HG03060 (cell line): ENCODE results near the gene MCOLN1.
"Not testable (repeated sequence)": the region's sequence is repeated elsewhere in the genome, so short reads cannot be mapped to it uniquely, and the experiment has no call there.

Experiments
- ATAC-seq: cut with Tn5 transposase; IDR thresholded peaks from one replicate; pipeline ENCODE4 v1.9.1; 2021; ENCODE audit warnings: low read depth, moderate number of reproducible peaks; ENCODE audit not compliant: unreplicated experiment

MCOLN1 gene

DNA sequence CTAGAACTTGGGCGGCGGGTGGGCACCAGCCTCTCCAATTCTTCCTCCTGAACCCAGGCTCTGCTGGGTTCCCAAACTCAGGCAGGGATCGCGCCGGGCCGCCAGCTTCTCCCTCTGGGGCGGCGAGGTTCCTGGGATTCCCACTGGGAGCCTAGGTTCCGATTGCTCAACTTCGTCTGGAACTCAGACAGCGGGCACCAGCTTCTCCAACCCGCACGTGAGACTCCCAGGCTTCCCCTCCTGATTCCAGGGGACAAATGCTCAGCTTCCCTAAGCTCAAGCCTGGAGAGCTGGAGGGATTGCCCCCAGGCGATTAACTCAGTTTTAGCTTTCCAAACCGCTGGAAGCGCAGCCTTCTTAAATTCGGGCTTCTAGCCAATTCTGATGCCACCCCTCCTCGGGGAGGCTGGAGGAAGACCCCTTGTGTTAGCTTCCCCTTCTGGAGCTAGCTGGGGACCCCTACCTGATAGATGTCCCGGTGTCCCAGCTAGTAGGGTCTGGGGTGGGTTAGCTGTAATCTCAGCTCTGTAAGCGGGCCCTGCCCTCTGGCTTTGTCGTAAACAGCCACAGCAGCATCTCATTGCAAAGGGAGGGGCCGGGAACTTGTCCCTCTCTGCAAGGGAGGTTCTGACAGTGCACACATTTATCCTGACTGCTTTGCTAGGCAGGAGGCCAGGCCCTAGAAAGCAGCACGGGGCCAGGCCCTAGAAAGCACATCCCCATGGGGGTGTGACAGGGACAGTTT lies 671 bp downstream of the MCOLN1 start:
- ATAC-seq: no peak

DNA sequence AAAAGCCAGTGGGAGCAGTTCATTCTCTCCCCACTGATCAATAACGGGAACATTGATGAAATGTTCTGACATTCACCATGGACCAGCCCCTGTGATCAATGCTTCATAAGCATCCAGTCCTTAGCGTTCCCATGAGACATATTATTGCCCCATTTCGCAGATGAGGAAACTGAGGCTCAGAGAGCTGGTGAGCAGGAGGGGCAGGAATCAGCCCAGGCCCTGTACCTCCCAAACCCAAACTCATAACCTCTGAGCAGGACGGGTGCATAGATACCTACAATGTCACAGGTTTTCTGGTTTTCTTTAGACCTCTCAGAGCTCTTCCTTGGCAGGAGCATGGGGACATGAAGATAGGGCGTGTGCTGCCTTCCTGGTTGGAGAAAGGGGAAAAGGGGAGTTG lies 2.1 kb downstream of the MCOLN1 start:
- ATAC-seq: no peak

DNA sequence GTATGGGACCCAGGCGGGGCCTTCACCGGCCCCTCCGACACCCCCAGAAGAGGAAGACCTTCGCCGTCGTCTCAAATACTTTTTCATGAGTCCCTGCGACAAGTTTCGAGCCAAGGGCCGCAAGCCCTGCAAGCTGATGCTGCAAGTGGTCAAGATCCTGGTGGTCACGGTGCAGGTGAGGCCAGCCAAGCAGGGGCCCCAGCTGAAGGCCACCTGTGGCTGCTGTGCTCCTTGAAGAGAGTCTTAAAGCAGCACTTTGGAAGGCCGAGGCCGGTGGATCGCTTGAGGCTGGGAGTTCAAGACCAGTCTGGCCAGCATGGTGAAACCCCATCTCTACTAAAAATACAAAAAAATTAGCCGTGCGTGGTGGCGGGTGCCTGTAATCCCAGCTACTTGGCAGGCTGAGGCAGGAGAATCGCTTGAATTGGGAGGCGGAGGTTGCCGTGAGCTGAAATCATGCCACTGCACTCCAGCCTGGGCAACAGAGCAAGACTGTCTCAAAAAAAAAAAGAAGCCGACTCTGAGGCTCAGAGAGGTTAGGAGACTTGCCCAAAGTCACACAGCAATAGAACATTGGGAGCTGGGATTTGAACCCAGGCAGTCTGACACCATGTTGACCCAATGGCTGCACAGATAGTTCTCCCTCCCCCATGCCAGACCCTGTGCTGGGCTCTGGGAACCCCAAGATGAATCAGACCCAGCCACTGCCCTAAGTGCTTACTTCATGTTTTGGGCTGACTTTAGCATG lies 2.7 kb downstream of the MCOLN1 start:
- ATAC-seq: no peak

DNA sequence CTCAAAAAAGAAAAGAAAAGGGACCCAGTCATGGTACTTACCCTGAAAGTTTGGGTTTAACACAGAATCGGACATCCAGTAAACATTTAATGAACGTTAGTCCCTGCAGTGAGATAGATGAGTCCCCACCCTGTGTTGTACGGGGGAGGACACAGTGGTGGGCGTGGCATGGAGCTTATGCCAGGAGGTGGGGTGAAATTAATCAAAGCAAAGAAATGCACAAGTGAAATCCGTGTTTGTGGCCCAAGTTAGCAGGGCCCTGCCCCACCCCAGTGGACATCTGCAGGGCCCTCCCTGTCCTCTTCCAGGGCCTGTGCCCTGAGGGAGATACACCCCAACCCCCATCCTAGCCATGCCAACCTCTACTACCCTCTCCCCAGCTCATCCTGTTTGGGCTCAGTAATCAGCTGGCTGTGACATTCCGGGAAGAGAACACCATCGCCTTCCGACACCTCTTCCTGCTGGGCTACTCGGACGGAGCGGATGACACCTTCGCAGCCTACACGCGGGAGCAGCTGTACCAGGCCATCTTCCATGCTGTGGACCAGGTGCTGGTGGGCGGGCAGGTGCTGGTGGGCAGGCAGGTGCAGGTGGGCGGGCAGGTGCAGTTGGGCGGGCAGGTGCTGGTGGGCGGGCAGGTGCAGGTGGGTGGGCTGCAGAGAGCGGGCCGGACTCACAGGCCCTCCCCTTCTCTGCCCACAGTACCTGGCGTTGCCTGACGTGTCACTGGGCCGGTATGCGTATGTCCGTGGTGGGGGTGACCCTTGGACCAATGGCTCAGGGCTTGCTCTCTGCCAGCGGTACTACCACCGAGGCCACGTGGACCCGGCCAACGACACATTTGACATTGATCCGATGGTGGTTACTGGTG lies 3.9 kb downstream of the MCOLN1 start:
- ATAC-seq: no peak

DNA sequence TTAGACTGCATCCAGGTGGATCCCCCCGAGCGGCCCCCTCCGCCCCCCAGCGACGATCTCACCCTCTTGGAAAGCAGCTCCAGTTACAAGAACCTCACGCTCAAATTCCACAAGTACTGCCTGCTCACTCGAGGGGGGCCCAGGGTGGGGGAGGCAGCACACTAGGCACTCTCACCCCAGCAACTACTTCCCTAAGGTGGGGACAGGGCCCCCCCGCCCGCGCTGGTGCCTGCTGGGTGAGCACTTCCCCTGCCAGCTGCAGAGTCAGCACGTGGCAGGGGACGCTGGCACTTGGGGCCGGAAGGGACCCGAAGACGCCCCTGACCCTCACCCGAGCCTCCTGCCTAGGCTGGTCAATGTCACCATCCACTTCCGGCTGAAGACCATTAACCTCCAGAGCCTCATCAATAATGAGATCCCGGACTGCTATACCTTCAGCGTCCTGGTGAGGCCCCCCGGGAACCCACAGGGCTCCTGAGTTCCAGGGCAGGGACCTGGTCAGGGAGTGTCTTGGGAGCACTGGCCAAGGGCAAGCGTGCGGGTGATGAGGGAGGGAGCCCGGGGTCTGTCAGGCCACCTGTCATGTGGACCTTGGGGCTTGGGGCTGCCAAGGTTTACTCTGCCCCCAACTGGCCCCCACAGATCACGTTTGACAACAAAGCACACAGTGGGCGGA lies 5.2 kb downstream of the MCOLN1 start:
- no peak for ATAC-seq

DNA sequence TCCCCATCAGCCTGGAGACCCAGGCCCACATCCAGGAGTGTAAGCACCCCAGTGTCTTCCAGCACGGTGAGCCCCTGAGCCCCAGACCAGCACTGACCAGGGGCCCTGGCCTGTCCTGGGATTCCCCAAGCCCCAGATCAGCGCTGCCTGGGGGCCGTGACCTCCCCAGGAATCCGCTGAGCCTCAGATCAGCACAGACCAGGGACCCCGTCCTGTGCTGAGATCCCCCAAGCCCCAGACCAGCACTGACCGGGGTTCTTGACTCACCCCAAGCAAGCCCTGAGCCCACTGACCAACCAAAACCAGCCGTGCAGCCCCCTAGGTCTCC lies 5.7 kb downstream of the MCOLN1 start:
- no peak for ATAC-seq

DNA sequence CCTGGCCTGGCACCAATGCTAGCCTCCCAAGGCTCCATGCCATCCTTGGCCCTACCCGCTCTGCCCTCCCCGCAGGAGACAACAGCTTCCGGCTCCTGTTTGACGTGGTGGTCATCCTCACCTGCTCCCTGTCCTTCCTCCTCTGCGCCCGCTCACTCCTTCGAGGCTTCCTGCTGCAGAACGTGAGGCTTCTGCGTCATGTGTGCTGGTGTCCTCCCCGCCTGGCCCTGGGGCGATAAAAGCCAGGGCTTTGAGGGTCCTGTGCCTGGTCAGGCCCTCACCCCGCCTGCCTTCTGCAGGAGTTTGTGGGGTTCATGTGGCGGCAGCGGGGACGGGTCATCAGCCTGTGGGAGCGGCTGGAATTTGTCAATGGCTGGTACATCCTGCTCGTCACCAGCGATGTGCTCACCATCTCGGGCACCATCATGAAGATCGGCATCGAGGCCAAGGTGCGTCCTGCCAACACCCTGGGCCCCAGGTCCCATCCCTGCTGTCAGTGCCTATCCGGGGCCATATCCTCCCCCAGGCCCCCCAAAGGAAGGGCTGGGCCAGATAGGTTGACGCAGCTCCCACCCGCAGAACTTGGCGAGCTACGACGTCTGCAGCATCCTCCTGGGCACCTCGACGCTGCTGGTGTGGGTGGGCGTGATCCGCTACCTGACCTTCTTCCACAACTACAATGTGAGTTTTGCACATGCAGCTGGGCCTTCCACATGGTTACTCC lies 6.3 kb downstream of the MCOLN1 start:
- no peak for ATAC-seq

DNA sequence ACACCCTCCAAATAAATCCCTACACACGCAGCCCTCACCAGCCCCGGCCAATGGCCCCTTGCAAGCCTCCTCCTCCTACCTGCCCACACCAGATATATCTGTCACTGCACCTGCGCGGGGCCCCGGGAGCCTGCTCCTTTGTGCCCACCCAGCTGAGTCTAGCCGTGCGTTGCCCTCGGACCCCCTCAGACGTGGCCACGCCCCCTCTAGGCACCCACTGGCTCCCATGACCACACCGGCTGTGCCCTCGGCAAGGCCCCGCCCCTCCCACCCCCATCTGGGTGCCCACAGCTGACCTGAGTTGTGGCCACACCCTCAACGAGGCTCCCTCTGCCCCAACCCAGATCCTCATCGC lies 6.8 kb downstream of the MCOLN1 start:
- no peak for ATAC-seq

DNA sequence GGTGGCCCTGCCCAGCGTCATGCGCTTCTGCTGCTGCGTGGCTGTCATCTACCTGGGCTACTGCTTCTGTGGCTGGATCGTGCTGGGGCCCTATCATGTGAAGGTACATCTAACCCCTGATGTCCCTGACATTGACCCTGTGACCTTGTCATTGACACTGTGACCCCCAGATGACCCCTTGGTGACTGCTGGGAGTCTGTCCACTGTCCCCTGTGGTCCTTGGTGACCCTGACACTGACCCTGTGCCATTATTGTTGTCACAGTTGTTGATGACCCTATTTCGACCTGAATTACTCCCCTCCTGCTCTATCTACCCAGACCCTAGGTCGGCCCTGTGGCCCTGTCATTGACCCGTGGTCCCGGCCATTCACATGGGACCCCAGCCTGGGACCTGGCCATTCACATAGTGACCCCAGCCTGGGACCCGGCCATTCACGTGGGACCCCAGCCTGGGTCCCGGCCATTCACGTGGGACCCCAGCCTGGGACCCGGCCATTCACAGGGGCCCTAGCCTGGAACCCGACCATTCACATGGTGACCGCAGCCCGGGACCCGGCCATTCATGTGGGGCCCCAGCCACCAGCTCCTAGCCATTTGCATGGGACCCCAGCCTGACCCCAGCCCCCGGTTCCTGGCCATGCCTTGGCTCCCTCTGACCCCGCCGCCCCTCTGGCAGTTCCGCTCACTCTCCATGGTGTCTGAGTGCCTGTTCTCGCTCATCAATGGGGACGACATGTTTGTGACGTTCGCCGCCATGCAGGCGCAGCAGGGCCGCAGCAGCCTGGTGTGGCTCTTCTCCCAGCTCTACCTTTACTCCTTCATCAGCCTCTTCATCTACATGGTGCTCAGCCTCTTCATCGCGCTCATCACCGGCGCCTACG lies 7.4 kb downstream of the MCOLN1 start:
- ATAC-seq: no peak

DNA sequence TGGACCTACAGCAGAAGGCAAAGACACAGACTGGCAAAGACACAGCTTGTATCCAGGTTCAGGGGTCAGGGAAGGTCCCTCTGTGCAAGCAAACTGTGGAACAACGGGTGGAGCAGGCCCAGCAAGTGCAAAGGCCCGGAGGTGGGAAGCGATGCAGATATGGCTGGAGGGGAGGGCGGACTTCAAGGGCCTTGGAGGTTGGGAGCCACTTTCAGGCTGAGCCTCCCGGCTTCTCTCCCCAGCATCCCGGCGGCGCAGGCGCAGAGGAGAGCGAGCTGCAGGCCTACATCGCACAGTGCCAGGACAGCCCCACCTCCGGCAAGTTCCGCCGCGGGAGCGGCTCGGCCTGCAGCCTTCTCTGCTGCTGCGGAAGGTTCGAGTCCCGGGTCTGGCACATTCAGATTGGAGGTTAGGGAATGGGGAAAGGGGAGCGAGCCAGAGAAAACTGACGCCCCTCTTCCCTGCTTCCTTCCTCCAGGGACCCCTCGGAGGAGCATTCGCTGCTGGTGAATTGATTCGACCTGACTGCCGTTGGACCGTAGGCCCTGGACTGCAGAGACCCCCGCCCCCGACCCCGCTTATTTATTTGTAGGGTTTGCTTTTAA lies 11.0 kb downstream of the MCOLN1 start:
- no peak for ATAC-seq

DNA sequence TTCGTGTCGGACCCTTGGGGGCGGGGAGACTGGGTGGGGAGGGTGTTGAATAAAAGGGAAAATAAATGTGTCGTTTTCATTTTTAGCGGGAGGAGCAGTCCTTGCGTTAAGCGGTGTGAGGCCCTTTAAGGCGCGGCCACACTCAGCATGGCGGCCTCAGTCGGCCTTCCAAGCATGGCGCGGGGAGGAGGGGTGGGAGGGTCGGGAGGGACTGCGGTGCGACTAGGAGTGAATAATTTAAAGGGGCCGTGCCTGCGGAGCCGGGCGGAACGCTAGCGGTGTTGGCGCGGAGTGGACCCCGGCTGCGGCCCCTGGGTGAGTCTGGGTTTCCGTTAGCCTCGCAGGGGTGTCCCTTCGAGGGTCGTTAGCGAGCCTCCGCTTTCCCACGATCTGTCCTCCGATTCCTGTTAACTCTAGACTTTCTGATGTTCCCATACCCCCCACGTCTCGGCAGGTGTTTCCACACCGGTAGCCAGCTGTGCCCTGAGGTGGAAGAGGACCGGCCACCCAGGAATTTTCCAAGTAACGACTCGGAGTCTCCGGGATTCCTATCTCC lies 11.6 kb downstream of the MCOLN1 start:
- ATAC-seq: no peak

DNA sequence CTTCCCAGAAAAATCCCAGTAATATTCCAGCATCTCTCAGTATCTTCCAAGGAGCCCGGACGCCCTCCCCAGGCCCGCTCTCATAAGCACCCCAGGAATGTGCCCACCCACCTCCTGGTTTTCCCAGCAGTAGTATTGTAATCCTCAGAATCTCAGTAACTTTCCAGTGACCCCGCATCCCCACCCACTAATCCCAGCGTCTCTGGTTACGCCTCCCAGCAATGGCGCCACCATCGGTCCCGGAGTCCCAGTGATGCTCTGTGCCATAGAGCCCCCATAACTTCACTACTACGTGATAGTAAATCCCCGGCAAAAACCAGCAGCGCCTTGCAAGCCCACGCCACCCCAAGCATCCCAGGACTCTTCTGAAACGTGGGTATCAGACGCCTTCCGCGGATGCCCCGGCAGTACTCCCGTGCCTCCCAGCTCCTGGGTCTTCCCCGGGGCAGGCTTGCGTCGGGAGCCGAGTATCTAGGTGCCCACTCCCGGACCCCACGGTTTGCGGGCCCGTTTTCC lies 12.2 kb downstream of the MCOLN1 start:
- no peak for ATAC-seq

DNA sequence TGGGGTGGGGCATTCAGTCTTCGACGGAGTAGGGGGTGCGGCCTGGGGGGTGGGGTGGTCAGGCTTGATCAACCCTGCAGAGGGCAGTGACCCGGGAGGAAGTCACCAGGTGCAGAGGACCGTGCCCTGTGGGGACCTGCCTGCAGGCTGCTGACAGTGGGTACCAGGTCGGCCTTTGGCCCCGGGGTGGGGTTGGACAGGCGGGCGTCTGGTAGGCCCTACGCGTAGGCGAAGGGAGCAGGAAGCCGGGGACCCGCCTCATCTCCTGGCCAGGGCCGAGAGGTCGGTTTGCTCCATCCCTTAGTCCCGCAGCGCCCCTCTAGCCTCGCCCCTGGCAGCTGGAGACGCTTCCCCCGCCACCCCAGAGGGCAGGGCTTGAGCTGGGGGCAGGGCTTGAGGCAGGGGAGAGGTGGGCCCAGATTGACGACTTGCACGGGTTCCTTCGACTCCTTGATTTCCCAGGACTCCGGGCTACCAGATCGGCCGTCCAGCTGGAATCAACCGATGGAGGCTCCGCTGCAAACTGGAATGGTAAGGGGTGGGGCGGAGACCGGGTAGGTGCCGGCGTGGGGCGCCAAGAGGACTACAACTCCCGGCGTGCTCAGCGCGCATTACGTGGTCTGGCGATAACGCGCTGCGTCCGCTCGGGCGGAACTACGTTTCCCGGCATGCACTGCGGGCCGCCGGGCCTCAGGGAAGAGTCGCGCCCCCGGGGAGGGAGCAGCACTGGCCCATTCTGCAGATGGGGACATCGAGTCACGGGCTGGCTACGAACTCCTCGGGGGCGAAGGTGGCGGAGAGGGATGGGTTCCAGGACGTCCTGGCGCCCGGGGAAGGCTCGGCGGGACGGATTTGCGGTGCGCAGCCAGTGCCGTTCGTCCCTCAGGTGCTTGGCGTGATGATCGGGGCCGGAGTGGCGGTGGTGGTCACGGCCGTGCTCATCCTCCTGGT lies 12.9 kb downstream of the MCOLN1 start, which contains the start of gene PNPLA6:
Gene PNPLA6 (plus strand): TSS at position 671 of the 951 bp plus-strand sequence. CDS start 72 bp downstream, at position 743.
- peak; percentile 70 for ATAC-seq

DNA sequence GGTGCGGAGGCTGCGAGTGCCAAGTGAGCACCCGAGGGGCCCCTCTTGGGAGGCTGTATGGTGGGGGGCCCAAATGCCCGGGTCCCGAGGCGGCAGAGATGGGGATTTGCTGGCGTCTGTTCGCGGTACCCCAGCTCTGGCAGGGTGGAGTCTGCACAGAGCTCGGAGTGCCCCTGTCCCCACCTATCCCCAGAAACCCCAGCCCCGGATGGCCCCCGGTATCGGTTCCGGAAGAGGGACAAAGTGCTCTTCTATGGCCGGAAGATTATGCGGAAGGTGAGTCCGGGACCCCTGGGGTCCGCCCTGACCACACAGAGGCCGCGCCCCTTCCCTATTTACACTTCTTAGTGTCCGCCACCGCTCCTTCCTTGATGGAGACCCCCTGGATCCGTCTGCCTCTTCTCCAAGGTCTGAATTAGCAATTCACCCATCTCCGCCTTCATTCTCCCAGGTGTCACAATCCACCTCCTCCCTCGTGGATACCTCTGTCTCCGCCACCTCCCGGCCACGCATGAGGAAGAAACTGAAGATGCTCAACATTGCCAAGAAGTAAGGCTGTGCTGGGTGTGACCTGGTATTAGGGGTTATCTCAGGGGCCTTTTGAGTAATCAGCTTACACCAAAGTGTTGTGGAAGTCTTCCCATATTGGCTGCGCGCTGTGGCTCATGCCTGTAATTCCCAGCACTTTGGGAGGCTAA lies 13.7 kb downstream of the MCOLN1 start:
- ATAC-seq: no peak

DNA sequence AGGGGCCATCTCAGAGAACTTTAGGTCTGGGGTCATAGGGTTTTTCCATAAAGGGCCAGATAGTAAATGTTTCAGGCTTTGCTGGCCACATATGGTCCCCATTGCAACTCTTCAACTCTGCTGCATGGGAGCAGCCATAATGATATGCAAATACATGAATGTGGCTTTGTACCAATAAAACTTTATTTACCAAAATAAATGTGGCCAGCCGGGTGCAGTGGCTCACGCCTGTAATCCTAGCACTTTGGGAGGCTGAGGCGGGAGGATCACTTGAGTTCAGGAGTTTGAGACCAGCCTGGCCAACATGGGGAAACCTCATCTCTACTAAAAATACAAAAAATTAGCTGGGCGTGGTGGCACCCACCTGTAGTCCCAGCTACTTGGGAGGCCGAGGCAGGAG lies 16.6 kb downstream of the MCOLN1 start:
- not testable (repeated sequence) for ATAC-seq

DNA sequence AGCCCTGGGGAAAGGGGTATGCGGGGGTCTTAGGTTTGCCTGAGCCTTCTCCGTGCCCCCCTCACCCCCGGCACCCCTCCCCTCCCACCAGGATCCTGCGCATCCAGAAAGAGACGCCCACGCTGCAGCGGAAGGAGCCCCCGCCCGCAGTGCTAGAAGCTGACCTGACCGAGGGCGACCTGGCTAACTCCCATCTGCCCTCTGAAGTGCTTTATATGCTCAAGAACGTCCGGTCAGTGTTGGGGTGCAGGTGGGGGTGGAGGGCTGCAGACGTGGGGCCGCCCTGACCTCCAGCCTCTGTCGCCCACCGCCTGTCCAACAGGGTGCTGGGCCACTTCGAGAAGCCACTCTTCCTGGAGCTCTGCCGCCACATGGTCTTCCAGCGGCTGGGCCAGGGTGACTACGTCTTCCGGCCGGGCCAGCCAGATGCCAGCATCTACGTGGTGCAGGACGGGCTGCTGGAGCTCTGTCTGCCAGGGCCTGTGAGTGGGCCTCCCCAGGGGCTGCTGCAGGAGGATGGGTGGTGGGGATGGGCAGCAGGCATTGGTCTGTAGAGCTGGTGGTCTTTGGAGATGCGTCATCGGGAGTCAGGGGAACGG lies 17.5 kb downstream of the MCOLN1 start:
- no peak for ATAC-seq
